ENCODE data around the gene COA1. TPM values are rescaled to one million over a fixed set of nuclear protein-coding genes. Genes with fewer than 3 reads are reported as not detected.
A peak's percentile ranks its signal among the peaks of the same experiment; 100 is the strongest.

The COA1 gene
- total RNA-seq, 4 donors from 2014 or later, result 26.1 to 49.0 (median 30.9) TPM

GRCh38 chr7:43649755-43650274 is 79.5 kb downstream of the COA1 start:
- peaks cover 72 to 75% (median 74%) of the 10 kb centered on the region in 4 donors for H3K4me1 ChIP-seq
- intact Hi-C loops (cut with DNase I), result loop anchor here (5.0 kb wide), 1 partner anchor 68 kb away; the partner anchor contains the start of gene STK17A
- H3K4me3 ChIP-seq, result no peak overlapping the region

GRCh38 chr7:43648473-43649406 is 80.6 kb downstream of the COA1 start:
- Histone ChIP-seq H3K36me3 (peaks cover 0 to 10% (median 1%) of the 10 kb centered on the region in 4 donors), H3K9me3 (no peaks in the 10 kb centered on the region), H3K4me1 (peaks cover 72 to 80% (median 74%) of the 10 kb centered on the region in 4 donors), H3K27ac (replicated peaks in 1 of 4) (peak overlapping the region; percentile 90 to 94 (median 92)), H3K27me3 (no peaks in the 10 kb centered on the region), H3K4me3 (peak overlapping the region in 2 of 4 donors; percentile 0 to 37)
- intact Hi-C loops (cut with DNase I), result loop anchor here (5.0 kb wide), 1 partner anchor 66 kb away; the partner anchor contains the start of gene STK17A
- 12% methylated on average over 8 of the region's 8 CpGs for WGBS
- no peak for DNase-seq (ENCODE audit: extremely low spot score)
- TF ChIP-seq CTCF (IDR thresholded peaks at IDR 0.05) (no peak), POLR2AphosphoS5 (IDR thresholded peaks at IDR 0.05) (no peak), EP300 (IDR thresholded peaks at IDR 0.05) (no peak), POLR2A (IDR thresholded peaks at IDR 0.05; ENCODE audit: low read depth) (no peak)

More at GRCh38 chr7:43649755-43650274, 79.5 kb downstream of the COA1 start:
- WGBS, result 77% methylated on average over 4 of the region's 4 CpGs
- TF ChIP-seq POLR2A (IDR thresholded peaks at IDR 0.05; ENCODE audit: low read depth), result no peak
- TF ChIP-seq POLR2AphosphoS5 (IDR thresholded peaks at IDR 0.05), result no peak
- TF ChIP-seq EP300 (IDR thresholded peaks at IDR 0.05), result no peak
- no peak for TF ChIP-seq CTCF (IDR thresholded peaks at IDR 0.05)
- peak overlapping the region; percentile 73 to 94 (median 92) for H3K27ac ChIP-seq (replicated peaks in 1 of 4)
- H3K27me3 ChIP-seq, result no peaks in the 10 kb centered on the region
- H3K9me3 ChIP-seq, result no peaks in the 10 kb centered on the region
- no peak for DNase-seq (ENCODE audit: extremely low spot score)
- H3K36me3 ChIP-seq, result peaks cover 0 to 1% (median 0%) of the 10 kb centered on the region in 4 donors

GRCh38 chr7:43647673-43648472 is 81.5 kb downstream of the COA1 start:
- H3K4me3 ChIP-seq, result peak overlapping the region; percentile 8 to 37 (median 24)
- intact Hi-C loops (cut with DNase I), result loop anchor here (5.0 kb wide), 1 partner anchor 66 kb away; the partner anchor contains the start of gene STK17A

GRCh38 chr7:43647339-43647672 is 82.0 kb downstream of the COA1 start:
- Histone ChIP-seq H3K4me1 (peaks cover 72 to 82% (median 76%) of the 10 kb centered on the region in 4 donors), H3K36me3 (peaks cover 0 to 25% (median 11%) of the 10 kb centered on the region in 4 donors), H3K27me3 (no peaks in the 10 kb centered on the region), H3K27ac (replicated peaks in 1 of 4) (peak overlapping the region; percentile 90 to 94 (median 92)), H3K9me3 (no peaks in the 10 kb centered on the region), H3K4me3 (peak overlapping the region; percentile 8 to 37 (median 24))
- WGBS, result 18% methylated on average over 7 of the region's 7 CpGs
- intact Hi-C loops (cut with DNase I), result loop anchor here (5.0 kb wide), 1 partner anchor 65 kb away; the partner anchor contains the start of gene STK17A
- TF ChIP-seq CTCF (IDR thresholded peaks at IDR 0.05), result no peak
- no peak for TF ChIP-seq EP300 (IDR thresholded peaks at IDR 0.05)
- no peak for TF ChIP-seq POLR2A (IDR thresholded peaks at IDR 0.05; ENCODE audit: low read depth)
- TF ChIP-seq POLR2AphosphoS5 (IDR thresholded peaks at IDR 0.05), result no peak
- no peak for DNase-seq (ENCODE audit: extremely low spot score)

More at GRCh38 chr7:43647673-43648472, 81.5 kb downstream of the COA1 start:
- no peak for TF ChIP-seq POLR2A (IDR thresholded peaks at IDR 0.05; ENCODE audit: low read depth)
- peak; percentile 60 to 86 for TF ChIP-seq POLR2AphosphoS5 (IDR thresholded peaks at IDR 0.05)
- peak overlapping the region; percentile 90 to 94 (median 92) for H3K27ac ChIP-seq (replicated peaks in 1 of 4)
- peaks cover 0 to 19% (median 9%) of the 10 kb centered on the region in 4 donors for H3K36me3 ChIP-seq
- no peaks in the 10 kb centered on the region for H3K27me3 ChIP-seq
- WGBS, result 4% methylated on average over 7 of the region's 10 CpGs
- H3K9me3 ChIP-seq, result no peaks in the 10 kb centered on the region
- no peak for DNase-seq (ENCODE audit: extremely low spot score)
- peaks cover 72 to 83% (median 76%) of the 10 kb centered on the region in 4 donors for H3K4me1 ChIP-seq

Data from esophagus muscularis mucosa (tissue), 4 donors.